Lung (tissue), 12 donors: ENCODE measurements around the gene CACNA1A. TPM values are rescaled to one million over a fixed set of nuclear protein-coding genes. Genes with fewer than 3 reads are reported as not detected.
A peak's percentile ranks its signal among the peaks of the same experiment; 100 is the strongest.

Source experiments
- ATAC-seq: fragments of 200-7000 bp; cut with Tn5 transposase; one replicate; pipeline ENCODE4 v1.9.1; 2020; ENCODE audit warnings: moderate number of reproducible peaks; ENCODE audit not compliant: insufficient read depth, low FRiP score
- DNase-seq, 3 donors: peaks; one replicate each; pipeline ENCODE4 v3.0.0-alpha.2; 2013 to 2017
- H3K27ac ChIP-seq, 2 donors: one replicate each; pipeline ENCODE4 v1.5.1; 2013; ENCODE audit warnings: mild to moderate bottlenecking in 2 of 2, moderate library complexity in 2 of 2, control low read depth in 1 of 2, inconsistent platforms in 1 of 2, low read depth in 1 of 2, low read length in 1 of 2
- H3K27me3 ChIP-seq, 3 donors: one replicate each; pipeline ENCODE4 v1.5.1; 2013; ENCODE audit warnings: low read length in 2 of 3; ENCODE audit not compliant: control insufficient read depth in 3 of 3, insufficient read depth in 3 of 3
- H3K36me3 ChIP-seq, 4 donors: one replicate each; pipeline ENCODE4 v1.5.1; 2013; ENCODE audit warnings: low read length in 4 of 4, mild to moderate bottlenecking in 1 of 4, moderate library complexity in 1 of 4; ENCODE audit not compliant: control insufficient read depth in 4 of 4, insufficient read depth in 4 of 4
- H3K4me1 ChIP-seq, 5 donors: one replicate each; pipeline ENCODE4 v1.5.1; 2013; ENCODE audit warnings: low read length in 5 of 5, mild to moderate bottlenecking in 2 of 5, moderate library complexity in 1 of 5; ENCODE audit not compliant: control insufficient read depth in 5 of 5, insufficient read depth in 5 of 5
- H3K4me3 ChIP-seq: one replicate; pipeline ENCODE4 v1.5.1; 2013; ENCODE audit warnings: mild to moderate bottlenecking, control low read depth, moderate library complexity
- H3K9ac ChIP-seq, 2 donors: one replicate each; pipeline ENCODE4 v1.5.1; 2013; ENCODE audit warnings: low read length in 2 of 2, control low read depth in 1 of 2; ENCODE audit not compliant: insufficient read depth in 1 of 2
- H3K9me3 ChIP-seq, 4 donors: one replicate each; pipeline ENCODE4 v1.5.1; 2013; ENCODE audit warnings: low read length in 3 of 4, mild to moderate bottlenecking in 1 of 4, moderate library complexity in 1 of 4; ENCODE audit not compliant: control insufficient read depth in 4 of 4, insufficient read depth in 3 of 4
- WGBS, 2 donors: extraction: QIAGEN DNeasy Blood & Tissue Kit; methylation state at CpG; one replicate each; pipeline ENCODE4 v1.1.7; 2013; 5-methylcytosine and 5-hydroxymethylcytosine counted together
- polyA plus RNA-seq, 2 donors: library from polyadenylated mRNA; stranded (reverse); fragments of 200-250 nt; gene quantifications; one replicate each; pipeline ENCODE4 v1.2.1, GENCODE V29; 2013
- total RNA-seq, 2 donors: library from RNA; depleted of rRNA in 1 of 2; stranded (reverse); fragments of >200 nt in 1 of 2; gene quantifications; one replicate each; pipeline ENCODE4 v1.2.1, GENCODE V29; 2014 to 2021
- TF ChIP-seq, protein P1 (sequence below): IDR thresholded peaks from 2 replicates; pipeline ENCODE4 v1.5.1; 2012; ENCODE audit warnings: mild to moderate bottlenecking; ENCODE audit errors: control extremely low read depth, extremely low read depth
- donor health status: control.
- donor health status: control.
- donor health status: Bipolar disorder and iron deficiency.
- donor health status: healthy.
- donor health status: DM: yes; HTN: yes; CAD: no.

Gene CACNA1A
- total and polyA plus RNA-seq, 4 donors: 0.27 to 1.00 (median 0.75) TPM

DNA sequence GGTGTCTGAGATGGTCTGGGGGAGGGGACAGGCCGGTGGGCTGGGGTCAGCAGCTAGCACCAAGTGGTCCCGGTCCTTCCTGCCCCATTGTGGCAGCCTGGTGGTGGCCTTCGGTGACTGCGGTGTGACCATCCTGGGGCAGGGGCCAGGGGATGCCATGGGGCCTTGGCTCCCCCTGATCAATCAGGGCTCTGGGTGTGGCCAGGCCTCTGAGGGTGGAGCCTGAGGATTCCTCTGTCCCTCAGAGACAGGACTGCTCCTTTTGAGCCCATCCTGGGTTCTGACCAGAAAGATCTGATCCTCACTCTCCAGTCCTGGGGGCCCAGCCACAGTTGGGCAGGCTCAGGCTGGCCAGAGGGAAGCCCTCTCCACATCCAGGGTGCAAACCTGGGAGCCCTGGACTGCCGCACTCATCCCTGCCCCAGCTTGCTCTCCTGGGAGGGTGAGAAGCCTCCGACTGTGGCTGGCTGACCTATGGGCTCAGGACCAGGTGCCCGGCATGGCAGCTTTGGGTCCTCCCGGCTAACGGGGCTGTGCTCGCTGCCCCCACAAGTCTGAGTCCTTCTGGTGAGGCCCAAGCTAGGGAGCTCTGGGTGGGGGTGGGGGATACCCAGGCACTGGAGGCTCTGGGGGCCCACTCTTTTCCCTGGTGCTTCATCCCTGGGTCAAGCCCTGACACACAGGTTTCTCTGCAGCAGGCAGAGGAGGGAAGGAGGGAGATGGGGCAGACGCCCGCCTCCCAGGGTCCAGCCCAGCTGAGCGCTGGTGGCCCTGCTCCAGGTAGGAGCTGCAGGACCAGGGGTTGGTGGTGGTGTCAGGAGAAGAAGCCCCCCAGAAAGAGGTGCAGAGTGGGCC, 296.6 kb downstream of the CACNA1A start:
- Histone ChIP-seq H3K4me3 (no peak overlapping the region), H3K27ac (no peak overlapping the region), H3K9me3 (no peaks in the 10 kb centered on the region), H3K4me1 (peaks cover 0 to 16% (median 0%) of the 10 kb centered on the region in 5 donors), H3K36me3 (no peaks in the 10 kb centered on the region), H3K9ac (no peak overlapping the region), H3K27me3 (no peaks in the 10 kb centered on the region)
- WGBS, 2 donors: 86 to 90% methylated on average over 13 of the region's 13 CpGs
- DNase-seq: no peak
- TF ChIP-seq, protein P1, sequence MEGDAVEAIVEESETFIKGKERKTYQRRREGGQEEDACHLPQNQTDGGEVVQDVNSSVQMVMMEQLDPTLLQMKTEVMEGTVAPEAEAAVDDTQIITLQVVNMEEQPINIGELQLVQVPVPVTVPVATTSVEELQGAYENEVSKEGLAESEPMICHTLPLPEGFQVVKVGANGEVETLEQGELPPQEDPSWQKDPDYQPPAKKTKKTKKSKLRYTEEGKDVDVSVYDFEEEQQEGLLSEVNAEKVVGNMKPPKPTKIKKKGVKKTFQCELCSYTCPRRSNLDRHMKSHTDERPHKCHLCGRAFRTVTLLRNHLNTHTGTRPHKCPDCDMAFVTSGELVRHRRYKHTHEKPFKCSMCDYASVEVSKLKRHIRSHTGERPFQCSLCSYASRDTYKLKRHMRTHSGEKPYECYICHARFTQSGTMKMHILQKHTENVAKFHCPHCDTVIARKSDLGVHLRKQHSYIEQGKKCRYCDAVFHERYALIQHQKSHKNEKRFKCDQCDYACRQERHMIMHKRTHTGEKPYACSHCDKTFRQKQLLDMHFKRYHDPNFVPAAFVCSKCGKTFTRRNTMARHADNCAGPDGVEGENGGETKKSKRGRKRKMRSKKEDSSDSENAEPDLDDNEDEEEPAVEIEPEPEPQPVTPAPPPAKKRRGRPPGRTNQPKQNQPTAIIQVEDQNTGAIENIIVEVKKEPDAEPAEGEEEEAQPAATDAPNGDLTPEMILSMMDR: no peak
- ATAC-seq: no peak

DNA sequence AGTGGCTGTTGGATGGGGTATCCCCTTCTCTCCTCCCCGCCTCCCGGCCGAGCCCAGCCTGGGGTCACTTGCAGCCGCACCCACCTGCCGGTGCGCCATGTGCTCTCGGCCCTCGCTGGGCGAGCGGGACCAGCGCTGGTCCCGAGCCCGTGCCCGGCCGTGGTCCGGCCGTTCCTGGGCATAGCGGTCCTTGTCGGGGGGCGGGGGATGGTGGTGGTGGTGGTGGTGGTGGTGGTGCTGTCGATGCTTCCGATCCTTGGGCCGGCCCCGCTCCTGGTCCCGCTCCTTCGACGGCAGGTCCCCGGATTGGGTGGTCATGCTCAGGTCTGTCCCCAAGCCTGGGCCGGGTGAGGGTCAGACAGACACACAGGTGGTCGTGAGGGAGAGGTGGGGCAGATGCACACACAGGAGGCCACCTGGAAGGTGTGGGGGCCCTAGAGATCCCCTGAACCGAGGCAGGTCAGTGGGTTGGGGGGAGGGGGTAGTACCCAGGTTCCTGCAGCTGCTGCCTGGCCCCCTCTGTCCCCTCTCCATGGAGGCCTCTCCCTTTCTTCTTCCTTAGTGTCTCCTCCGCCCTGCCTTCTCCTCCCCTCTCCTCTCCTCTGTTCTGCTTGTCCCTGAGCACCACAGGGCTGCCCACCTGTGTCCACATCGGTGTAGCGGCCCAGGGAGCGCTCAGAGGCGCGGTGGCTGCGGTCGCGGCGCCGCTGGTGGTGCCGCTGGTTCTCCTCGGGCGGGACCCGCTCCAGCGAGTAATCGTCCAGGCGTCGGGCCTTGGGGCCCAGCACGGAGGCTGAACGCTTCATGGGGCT, 297.4 kb downstream of the CACNA1A start:
- ATAC-seq (no peak), DNase-seq (no peak)
- no peaks in the 10 kb centered on the region for H3K27me3 ChIP-seq
- peak overlapping the region in 1 of 2 donors; percentile 64 for H3K27ac ChIP-seq
- H3K36me3 ChIP-seq: no peaks in the 10 kb centered on the region
- H3K4me3 ChIP-seq: no peak overlapping the region
- TF ChIP-seq, protein P1: no peak
- H3K9me3 ChIP-seq: no peaks in the 10 kb centered on the region
- peaks cover 0 to 16% (median 0%) of the 10 kb centered on the region in 5 donors for H3K4me1 ChIP-seq
- no peak overlapping the region for H3K9ac ChIP-seq
- 74 to 89% methylated on average over 45 to 52 of the region's 52 CpGs for WGBS, 2 donors

DNA sequence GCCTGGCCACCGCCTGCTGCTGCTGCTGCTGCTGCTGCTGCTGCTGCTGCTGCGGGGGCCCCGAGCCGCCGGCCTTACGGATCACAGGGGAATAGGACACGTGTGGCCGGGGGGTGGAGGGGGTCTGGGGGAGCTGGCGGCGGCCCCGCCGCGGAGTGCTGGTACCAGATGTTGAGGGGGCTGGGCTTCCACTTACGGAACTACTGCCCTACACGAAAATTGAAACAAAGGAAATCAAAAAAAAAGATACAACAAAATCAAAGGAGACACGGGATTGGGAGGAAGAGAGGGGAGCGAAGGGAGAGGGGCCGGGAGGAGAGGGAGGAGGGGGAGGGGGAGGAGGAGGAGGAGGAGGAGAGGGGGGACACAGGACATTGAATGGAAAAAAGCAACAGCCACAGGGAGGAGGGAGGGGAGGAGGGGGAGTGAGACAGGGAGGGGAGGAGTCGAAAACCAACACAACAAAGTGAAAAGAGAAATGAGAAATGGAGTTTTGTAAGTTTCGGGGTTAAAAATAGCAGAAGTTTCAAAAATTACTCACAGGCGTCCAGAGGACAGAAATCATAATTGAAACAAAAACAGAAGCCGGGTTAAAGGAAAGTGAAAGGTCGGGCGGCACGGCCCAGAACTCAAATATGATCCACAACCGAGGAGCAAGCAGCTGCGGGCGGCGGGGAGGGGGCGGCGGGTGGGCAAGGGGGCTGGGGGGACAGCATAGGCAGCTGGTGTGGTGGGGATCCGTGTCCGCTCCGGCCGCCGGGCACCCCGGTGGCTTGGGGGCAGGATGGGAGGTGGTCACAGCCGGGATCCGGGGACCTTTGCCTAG, 298.2 kb downstream of the CACNA1A start:
- ATAC-seq (peak; percentile 19), DNase-seq (peak; percentile 94 to 97 (median 95))
- peak overlapping the region in 1 of 2 donors; percentile 23 for H3K9ac ChIP-seq
- H3K4me1 ChIP-seq: peaks cover 0 to 16% (median 0%) of the 10 kb centered on the region in 5 donors
- no peaks in the 10 kb centered on the region for H3K27me3 ChIP-seq
- H3K4me3 ChIP-seq: no peak overlapping the region
- 7 to 22% methylated on average over 31 to 39 of the region's 39 CpGs for WGBS, 2 donors
- no peaks in the 10 kb centered on the region for H3K9me3 ChIP-seq
- TF ChIP-seq, protein P1: no peak
- H3K27ac ChIP-seq: peak overlapping the region; percentile 48 to 73
- H3K36me3 ChIP-seq: no peaks in the 10 kb centered on the region
